Endothelial cell of umbilical vein (primary cell): ENCODE measurements around the gene LAMC3.

Experiments
- CTCF ChIP-seq, 2 donors: IDR thresholded peaks; 1 replicate in 1 of 2; 2 replicates in 1 of 2; pipeline ENCODE4 v1.5.1; 2011; ENCODE audit warnings: low read length in 2 of 2, mild to moderate bottlenecking in 2 of 2, moderate library complexity in 2 of 2, control low read depth in 1 of 2, inconsistent platforms in 1 of 2, low read depth in 1 of 2; ENCODE audit not compliant: insufficient read depth in 1 of 2; ENCODE audit errors: extremely low read depth in 1 of 2
- EZH2 ChIP-seq: IDR thresholded peaks from 2 replicates; pipeline ENCODE4 v1.6.1; 2012; ENCODE audit warnings: borderline replicate concordance, low read depth, mild to moderate bottlenecking, moderate library complexity, low read length, inconsistent platforms; ENCODE audit not compliant: severe bottlenecking
- FOS ChIP-seq: IDR thresholded peaks from 2 replicates; pipeline ENCODE4 v1.6.1; 2011; ENCODE audit warnings: mild to moderate bottlenecking, low read length, moderate library complexity, borderline replicate concordance; ENCODE audit not compliant: insufficient read depth
- GATA2 ChIP-seq: IDR thresholded peaks from 2 replicates; pipeline ENCODE4 v1.7.0; 2011; ENCODE audit warnings: low read depth, mild to moderate bottlenecking, moderate library complexity, mixed read lengths, low read length; ENCODE audit not compliant: insufficient read length, insufficient read depth
- JUN ChIP-seq: IDR thresholded peaks from 2 replicates; pipeline ENCODE4 v1.6.1; 2011; ENCODE audit warnings: borderline replicate concordance, low read depth; ENCODE audit not compliant: insufficient read length, insufficient read depth
- MYC ChIP-seq: IDR thresholded peaks from one replicate; pipeline ENCODE4 v1.6.1; 2011; ENCODE audit warnings: mild to moderate bottlenecking, low read depth, low read length
- POLR2A ChIP-seq: IDR thresholded peaks from 2 replicates; pipeline ENCODE4 v1.6.1; 2012; ENCODE audit warnings: low read depth, mild to moderate bottlenecking, control low read depth, low read length
- POLR2AphosphoS5 ChIP-seq: IDR thresholded peaks from 2 replicates; pipeline ENCODE4 v1.6.1; 2012; ENCODE audit warnings: low read depth, mild to moderate bottlenecking, control low read depth, low read length, moderate library complexity; ENCODE audit not compliant: insufficient read depth
- TF ChIP-seq, protein P1 (sequence below): IDR thresholded peaks from 2 replicates; pipeline ENCODE4 v1.6.1; 2011; ENCODE audit not compliant: insufficient read depth, insufficient read length

DNA sequence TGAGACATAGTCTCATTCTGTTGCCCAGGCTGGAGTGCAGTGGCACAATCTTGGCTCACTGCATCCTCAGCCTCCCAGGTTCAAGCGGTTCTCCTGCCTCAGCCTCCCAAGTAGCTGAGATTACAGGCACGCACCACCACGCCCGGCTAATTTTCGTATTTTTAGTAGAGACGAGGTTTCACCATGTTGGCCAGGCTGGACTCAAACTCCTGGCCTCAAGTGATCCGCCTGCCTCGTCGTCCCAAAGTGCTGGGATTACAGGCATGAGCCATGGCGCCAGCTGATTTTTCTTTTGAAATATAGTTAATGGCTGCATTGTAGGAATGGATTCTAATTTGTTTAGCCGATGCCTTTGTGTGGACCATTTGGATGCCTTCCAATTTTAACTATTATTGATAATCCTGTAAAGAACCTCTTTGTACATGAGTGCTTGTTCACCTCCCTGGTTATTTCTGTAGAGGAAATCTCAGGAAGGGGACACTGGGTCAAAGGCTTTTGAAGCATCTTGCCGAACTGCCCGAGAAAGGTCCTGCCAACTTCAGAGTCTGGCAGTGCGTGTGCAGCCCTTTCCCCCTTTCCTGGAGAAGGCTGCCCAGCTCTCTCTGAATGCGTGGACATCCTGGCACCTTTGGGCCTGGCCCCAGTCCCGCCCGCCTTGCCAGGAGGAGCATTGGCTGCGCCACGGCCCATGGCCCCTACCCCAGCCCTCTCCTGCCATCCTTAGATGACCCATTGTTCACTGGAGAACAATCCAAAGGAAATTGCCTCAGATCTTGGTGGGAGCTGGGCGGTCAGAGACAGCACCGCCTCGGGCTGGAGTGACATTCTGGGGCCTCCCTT lies 107.5 kb downstream of the LAMC3 start:
- TF ChIP-seq POLR2A (no peak), POLR2AphosphoS5 (no peak), CTCF (IDR thresholded peaks at IDR 0.05; ENCODE audit: extremely low read depth in 1 of 2, insufficient read depth in 1 of 2, low read depth in 1 of 2, low read length in 2 of 2) (no peak), EZH2 (no peak), JUN (no peak), FOS (no peak), MYC (no peak), GATA2 (no peak)
- TF ChIP-seq, protein P1, sequence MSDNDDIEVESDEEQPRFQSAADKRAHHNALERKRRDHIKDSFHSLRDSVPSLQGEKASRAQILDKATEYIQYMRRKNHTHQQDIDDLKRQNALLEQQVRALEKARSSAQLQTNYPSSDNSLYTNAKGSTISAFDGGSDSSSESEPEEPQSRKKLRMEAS = no peak
